ENCODE data around the gene C20orf204. TPM values are rescaled to one million over a fixed set of nuclear protein-coding genes. Genes with fewer than 3 reads are reported as not detected.

C20orf204 gene
- total and polyA plus RNA-seq, 10 of the 15 experiments (the other 5 are each of a cell fraction or from before 2014, with no cell fraction given): 0.24 to 56.0 (median 12.4) TPM

DNA sequence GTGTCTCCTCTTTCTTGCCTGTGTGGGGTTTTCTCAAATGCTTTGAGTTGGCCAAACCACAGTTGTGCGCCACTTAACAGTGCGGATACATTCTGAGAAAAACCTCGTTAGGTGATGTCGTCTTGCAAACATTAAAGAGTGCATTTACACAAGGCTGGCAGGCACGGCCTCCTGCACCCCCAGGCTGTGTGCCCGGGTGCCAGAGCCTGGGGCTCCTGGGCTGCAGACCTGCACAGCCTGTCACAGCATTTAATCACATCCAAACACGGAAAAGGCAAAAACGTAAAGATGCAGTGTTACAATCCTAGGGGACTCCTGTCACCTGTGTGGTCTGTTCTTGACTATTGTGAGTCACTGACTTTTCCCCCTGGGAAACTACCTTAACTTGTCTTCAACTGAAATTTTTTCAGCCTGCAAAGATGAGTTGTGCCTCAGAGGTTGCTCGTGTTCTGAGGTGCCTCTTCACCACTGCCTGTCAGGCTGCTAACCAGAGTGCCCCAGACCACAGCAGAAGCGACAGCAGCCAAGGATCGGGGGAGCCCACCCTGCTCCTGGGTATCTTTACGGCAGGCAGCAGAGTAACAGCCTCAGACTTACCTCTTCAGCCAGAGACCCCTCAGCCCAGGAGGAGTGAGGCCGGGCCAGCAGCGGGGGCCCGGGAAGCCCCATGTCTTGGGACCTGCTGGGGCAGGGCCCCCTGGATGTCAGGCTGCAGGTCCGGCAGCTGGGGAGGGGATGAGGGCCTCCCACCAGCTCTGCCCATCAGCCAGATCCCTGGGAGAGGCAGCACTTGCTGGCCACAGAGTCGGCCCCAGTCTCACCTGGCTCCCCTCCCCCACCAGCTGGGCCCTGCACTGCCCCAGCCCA lies 683 bp upstream of the C20orf204 start (continued):
- TF ChIP-seq, protein P1, sequence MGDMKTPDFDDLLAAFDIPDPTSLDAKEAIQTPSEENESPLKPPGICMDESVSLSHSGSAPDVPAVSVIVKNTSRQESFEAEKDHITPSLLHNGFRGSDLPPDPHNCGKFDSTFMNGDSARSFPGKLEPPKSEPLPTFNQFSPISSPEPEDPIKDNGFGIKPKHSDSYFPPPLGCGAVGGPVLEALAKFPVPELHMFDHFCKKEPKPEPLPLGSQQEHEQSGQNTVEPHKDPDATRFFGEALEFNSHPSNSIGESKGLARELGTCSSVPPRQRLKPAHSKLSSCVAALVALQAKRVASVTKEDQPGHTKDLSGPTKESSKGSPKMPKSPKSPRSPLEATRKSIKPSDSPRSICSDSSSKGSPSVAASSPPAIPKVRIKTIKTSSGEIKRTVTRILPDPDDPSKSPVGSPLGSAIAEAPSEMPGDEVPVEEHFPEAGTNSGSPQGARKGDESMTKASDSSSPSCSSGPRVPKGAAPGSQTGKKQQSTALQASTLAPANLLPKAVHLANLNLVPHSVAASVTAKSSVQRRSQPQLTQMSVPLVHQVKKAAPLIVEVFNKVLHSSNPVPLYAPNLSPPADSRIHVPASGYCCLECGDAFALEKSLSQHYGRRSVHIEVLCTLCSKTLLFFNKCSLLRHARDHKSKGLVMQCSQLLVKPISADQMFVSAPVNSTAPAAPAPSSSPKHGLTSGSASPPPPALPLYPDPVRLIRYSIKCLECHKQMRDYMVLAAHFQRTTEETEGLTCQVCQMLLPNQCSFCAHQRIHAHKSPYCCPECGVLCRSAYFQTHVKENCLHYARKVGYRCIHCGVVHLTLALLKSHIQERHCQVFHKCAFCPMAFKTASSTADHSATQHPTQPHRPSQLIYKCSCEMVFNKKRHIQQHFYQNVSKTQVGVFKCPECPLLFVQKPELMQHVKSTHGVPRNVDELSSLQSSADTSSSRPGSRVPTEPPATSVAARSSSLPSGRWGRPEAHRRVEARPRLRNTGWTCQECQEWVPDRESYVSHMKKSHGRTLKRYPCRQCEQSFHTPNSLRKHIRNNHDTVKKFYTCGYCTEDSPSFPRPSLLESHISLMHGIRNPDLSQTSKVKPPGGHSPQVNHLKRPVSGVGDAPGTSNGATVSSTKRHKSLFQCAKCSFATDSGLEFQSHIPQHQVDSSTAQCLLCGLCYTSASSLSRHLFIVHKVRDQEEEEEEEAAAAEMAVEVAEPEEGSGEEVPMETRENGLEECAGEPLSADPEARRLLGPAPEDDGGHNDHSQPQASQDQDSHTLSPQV (IDR thresholded peaks at IDR 0.05): no peak; the same call in 1 of the 2 replicates
- TF ChIP-seq NR2F1 (conservative IDR thresholded peaks at IDR 0.05) (peak; percentile 82; the same call in 1 of the 2 replicates), ZNF384 (IDR thresholded peaks at IDR 0.05; ENCODE audit: borderline replicate concordance, low read depth, low read length) (no peak)
- TF ChIP-seq, protein P2, sequence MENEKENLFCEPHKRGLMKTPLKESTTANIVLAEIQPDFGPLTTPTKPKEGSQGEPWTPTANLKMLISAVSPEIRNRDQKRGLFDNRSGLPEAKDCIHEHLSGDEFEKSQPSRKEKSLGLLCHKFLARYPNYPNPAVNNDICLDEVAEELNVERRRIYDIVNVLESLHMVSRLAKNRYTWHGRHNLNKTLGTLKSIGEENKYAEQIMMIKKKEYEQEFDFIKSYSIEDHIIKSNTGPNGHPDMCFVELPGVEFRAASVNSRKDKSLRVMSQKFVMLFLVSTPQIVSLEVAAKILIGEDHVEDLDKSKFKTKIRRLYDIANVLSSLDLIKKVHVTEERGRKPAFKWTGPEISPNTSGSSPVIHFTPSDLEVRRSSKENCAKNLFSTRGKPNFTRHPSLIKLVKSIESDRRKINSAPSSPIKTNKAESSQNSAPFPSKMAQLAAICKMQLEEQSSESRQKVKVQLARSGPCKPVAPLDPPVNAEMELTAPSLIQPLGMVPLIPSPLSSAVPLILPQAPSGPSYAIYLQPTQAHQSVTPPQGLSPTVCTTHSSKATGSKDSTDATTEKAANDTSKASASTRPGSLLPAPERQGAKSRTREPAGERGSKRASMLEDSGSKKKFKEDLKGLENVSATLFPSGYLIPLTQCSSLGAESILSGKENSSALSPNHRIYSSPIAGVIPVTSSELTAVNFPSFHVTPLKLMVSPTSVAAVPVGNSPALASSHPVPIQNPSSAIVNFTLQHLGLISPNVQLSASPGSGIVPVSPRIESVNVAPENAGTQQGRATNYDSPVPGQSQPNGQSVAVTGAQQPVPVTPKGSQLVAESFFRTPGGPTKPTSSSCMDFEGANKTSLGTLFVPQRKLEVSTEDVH (IDR thresholded peaks at IDR 0.05; ENCODE audit: low read depth, partially characterized antibody): no peak
- TF ChIP-seq, protein P3, sequence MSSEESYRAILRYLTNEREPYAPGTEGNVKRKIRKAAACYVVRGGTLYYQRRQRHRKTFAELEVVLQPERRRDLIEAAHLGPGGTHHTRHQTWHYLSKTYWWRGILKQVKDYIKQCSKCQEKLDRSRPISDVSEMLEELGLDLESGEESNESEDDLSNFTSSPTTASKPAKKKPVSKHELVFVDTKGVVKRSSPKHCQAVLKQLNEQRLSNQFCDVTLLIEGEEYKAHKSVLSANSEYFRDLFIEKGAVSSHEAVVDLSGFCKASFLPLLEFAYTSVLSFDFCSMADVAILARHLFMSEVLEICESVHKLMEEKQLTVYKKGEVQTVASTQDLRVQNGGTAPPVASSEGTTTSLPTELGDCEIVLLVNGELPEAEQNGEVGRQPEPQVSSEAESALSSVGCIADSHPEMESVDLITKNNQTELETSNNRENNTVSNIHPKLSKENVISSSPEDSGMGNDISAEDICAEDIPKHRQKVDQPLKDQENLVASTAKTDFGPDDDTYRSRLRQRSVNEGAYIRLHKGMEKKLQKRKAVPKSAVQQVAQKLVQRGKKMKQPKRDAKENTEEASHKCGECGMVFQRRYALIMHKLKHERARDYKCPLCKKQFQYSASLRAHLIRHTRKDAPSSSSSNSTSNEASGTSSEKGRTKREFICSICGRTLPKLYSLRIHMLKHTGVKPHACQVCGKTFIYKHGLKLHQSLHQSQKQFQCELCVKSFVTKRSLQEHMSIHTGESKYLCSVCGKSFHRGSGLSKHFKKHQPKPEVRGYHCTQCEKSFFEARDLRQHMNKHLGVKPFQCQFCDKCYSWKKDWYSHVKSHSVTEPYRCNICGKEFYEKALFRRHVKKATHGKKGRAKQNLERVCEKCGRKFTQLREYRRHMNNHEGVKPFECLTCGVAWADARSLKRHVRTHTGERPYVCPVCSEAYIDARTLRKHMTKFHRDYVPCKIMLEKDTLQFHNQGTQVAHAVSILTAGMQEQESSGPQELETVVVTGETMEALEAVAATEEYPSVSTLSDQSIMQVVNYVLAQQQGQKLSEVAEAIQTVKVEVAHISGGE (CRISPR knock-in tag; IDR thresholded peaks at IDR 0.05): no peak
- TF ChIP-seq, protein P4, sequence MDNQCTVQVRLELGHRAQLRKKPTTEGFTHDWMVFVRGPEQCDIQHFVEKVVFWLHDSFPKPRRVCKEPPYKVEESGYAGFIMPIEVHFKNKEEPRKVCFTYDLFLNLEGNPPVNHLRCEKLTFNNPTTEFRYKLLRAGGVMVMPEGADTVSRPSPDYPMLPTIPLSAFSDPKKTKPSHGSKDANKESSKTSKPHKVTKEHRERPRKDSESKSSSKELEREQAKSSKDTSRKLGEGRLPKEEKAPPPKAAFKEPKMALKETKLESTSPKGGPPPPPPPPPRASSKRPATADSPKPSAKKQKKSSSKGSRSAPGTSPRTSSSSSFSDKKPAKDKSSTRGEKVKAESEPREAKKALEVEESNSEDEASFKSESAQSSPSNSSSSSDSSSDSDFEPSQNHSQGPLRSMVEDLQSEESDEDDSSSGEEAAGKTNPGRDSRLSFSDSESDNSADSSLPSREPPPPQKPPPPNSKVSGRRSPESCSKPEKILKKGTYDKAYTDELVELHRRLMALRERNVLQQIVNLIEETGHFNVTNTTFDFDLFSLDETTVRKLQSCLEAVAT (IDR thresholded peaks at IDR 0.05): peak; percentile 72; the same call in 1 of the 2 replicates
- TF ChIP-seq, protein P5, sequence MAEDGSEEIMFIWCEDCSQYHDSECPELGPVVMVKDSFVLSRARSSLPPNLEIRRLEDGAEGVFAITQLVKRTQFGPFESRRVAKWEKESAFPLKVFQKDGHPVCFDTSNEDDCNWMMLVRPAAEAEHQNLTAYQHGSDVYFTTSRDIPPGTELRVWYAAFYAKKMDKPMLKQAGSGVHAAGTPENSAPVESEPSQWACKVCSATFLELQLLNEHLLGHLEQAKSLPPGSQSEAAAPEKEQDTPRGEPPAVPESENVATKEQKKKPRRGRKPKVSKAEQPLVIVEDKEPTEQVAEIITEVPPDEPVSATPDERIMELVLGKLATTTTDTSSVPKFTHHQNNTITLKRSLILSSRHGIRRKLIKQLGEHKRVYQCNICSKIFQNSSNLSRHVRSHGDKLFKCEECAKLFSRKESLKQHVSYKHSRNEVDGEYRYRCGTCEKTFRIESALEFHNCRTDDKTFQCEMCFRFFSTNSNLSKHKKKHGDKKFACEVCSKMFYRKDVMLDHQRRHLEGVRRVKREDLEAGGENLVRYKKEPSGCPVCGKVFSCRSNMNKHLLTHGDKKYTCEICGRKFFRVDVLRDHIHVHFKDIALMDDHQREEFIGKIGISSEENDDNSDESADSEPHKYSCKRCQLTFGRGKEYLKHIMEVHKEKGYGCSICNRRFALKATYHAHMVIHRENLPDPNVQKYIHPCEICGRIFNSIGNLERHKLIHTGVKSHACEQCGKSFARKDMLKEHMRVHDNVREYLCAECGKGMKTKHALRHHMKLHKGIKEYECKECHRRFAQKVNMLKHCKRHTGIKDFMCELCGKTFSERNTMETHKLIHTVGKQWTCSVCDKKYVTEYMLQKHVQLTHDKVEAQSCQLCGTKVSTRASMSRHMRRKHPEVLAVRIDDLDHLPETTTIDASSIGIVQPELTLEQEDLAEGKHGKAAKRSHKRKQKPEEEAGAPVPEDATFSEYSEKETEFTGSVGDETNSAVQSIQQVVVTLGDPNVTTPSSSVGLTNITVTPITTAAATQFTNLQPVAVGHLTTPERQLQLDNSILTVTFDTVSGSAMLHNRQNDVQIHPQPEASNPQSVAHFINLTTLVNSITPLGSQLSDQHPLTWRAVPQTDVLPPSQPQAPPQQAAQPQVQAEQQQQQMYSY (CRISPR knock-in tag; IDR thresholded peaks at IDR 0.05): no peak

All from GM12878 (cell line).